ENCODE results near the gene LAMC1.

DNA sequence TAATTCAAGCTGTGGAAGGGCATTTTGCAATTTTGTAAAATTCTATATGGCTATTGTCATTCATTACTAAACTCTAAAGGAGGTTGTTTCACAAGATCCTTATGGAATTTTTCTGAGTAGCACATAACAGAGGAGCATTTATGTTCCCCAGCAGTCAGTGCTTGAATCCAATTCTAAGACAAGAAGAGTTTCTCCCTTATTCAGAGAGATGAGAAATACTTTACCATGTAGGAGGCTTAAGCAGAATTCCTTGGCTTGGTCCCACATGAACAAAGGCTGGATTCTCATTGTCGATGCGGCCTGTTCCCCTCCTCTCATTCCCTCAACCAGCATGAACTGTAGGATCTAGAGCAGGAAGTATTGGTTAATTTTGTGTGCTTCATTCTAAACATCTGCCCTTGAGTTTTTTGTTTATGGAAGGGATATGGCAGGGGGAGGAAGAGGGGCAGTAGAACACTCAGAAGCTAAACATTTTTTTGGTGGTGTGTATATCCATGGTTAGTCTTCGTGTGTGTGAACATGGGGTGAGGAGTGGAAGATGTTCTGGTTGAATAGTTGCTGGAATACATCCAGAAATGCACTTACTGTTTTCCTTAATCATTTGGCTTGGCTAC lies 74.3 kb downstream of the LAMC1 start:
- TF ChIP-seq, protein P1, sequence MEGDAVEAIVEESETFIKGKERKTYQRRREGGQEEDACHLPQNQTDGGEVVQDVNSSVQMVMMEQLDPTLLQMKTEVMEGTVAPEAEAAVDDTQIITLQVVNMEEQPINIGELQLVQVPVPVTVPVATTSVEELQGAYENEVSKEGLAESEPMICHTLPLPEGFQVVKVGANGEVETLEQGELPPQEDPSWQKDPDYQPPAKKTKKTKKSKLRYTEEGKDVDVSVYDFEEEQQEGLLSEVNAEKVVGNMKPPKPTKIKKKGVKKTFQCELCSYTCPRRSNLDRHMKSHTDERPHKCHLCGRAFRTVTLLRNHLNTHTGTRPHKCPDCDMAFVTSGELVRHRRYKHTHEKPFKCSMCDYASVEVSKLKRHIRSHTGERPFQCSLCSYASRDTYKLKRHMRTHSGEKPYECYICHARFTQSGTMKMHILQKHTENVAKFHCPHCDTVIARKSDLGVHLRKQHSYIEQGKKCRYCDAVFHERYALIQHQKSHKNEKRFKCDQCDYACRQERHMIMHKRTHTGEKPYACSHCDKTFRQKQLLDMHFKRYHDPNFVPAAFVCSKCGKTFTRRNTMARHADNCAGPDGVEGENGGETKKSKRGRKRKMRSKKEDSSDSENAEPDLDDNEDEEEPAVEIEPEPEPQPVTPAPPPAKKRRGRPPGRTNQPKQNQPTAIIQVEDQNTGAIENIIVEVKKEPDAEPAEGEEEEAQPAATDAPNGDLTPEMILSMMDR (conservative IDR thresholded peaks at IDR 0.05; ENCODE audit: low read depth in 2 of 2), result no peak
- TF ChIP-seq CREB1 (CRISPR knock-in tag; IDR thresholded peaks at IDR 0.05; ENCODE audit: low read depth) (no peak), POLR2AphosphoS5 (IDR thresholded peaks at IDR 0.05; ENCODE audit: low read depth) (no peak), EZH2phosphoT487 (IDR thresholded peaks at IDR 0.05; ENCODE audit: unreplicated experiment) (no peak), JUNB (IDR thresholded peaks at IDR 0.05; ENCODE audit: unreplicated experiment) (no peak), EZH2 (IDR thresholded peaks at IDR 0.05; ENCODE audit: low read depth, unreplicated experiment) (no peak), STAT1 (IDR thresholded peaks at IDR 0.05; ENCODE audit: unreplicated experiment) (no peak), NANOG (IDR thresholded peaks at IDR 0.05; ENCODE audit: borderline replicate concordance) (no peak), ZNF331 (CRISPR knock-in tag; IDR thresholded peaks at IDR 0.05; ENCODE audit: low read depth) (no peak), ZNF114 (CRISPR knock-in tag; IDR thresholded peaks at IDR 0.05) (no peak)
- TF ChIP-seq, protein P2, sequence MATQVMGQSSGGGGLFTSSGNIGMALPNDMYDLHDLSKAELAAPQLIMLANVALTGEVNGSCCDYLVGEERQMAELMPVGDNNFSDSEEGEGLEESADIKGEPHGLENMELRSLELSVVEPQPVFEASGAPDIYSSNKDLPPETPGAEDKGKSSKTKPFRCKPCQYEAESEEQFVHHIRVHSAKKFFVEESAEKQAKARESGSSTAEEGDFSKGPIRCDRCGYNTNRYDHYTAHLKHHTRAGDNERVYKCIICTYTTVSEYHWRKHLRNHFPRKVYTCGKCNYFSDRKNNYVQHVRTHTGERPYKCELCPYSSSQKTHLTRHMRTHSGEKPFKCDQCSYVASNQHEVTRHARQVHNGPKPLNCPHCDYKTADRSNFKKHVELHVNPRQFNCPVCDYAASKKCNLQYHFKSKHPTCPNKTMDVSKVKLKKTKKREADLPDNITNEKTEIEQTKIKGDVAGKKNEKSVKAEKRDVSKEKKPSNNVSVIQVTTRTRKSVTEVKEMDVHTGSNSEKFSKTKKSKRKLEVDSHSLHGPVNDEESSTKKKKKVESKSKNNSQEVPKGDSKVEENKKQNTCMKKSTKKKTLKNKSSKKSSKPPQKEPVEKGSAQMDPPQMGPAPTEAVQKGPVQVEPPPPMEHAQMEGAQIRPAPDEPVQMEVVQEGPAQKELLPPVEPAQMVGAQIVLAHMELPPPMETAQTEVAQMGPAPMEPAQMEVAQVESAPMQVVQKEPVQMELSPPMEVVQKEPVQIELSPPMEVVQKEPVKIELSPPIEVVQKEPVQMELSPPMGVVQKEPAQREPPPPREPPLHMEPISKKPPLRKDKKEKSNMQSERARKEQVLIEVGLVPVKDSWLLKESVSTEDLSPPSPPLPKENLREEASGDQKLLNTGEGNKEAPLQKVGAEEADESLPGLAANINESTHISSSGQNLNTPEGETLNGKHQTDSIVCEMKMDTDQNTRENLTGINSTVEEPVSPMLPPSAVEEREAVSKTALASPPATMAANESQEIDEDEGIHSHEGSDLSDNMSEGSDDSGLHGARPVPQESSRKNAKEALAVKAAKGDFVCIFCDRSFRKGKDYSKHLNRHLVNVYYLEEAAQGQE (IDR thresholded peaks at IDR 0.05; ENCODE audit: unreplicated experiment), result no peak
- TF ChIP-seq, protein P3, sequence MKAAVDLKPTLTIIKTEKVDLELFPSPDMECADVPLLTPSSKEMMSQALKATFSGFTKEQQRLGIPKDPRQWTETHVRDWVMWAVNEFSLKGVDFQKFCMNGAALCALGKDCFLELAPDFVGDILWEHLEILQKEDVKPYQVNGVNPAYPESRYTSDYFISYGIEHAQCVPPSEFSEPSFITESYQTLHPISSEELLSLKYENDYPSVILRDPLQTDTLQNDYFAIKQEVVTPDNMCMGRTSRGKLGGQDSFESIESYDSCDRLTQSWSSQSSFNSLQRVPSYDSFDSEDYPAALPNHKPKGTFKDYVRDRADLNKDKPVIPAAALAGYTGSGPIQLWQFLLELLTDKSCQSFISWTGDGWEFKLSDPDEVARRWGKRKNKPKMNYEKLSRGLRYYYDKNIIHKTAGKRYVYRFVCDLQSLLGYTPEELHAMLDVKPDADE (IDR thresholded peaks at IDR 0.05), result no peak

All from GM23338 (cell line).